CD14-positive monocyte (primary cell): ENCODE results near the gene TNFRSF11A. TPM values are rescaled to one million over a fixed set of nuclear protein-coding genes. Genes with fewer than 3 reads are reported as not detected.

Experiments used
- DNase-seq, 3 donors: peaks; one replicate each; pipeline ENCODE4 v3.0.0-alpha.2; 2011 to 2022
- H2AFZ ChIP-seq: 2 replicates; pipeline ENCODE4 v1.6.0; 2012; ENCODE audit warnings: mild to moderate bottlenecking, low read depth, low read length, inconsistent platforms; ENCODE audit not compliant: insufficient read depth, poor library complexity, severe bottlenecking
- H3K27ac ChIP-seq, 2 donors: 1 replicate in 1 of 2; 2 replicates in 1 of 2; pipeline ENCODE4 v1.5.1; 2012 to 2013; ENCODE audit warnings: low read length in 2 of 2, control low read depth in 1 of 2, inconsistent platforms in 1 of 2, low read depth in 1 of 2, mild to moderate bottlenecking in 1 of 2
- H3K27me3 ChIP-seq, 2 donors: one replicate each; pipeline versions ENCODE4 v1.6.0 to v1.6.1; 2011 to 2013; ENCODE audit warnings: low read length in 2 of 2; ENCODE audit not compliant: control insufficient read depth in 2 of 2, insufficient read depth in 2 of 2
- H3K36me3 ChIP-seq, 2 donors: replicated peaks in 1 of 2; 1 replicate in 1 of 2; 2 replicates in 1 of 2; pipeline versions ENCODE4 v1.5.1 to v1.6.1; 2012 to 2013; ENCODE audit warnings: low read length in 2 of 2, control low read depth in 1 of 2, inconsistent platforms in 1 of 2, mild to moderate bottlenecking in 1 of 2; ENCODE audit not compliant: insufficient read depth in 2 of 2, control insufficient read depth in 1 of 2
- H3K4me1 ChIP-seq, 2 donors: 1 replicate in 1 of 2; 2 replicates in 1 of 2; pipeline versions ENCODE4 v1.5.1 to v1.6.1; 2012 to 2013; ENCODE audit warnings: low read length in 2 of 2, control low read depth in 1 of 2, inconsistent platforms in 1 of 2, mild to moderate bottlenecking in 1 of 2, moderate library complexity in 1 of 2; ENCODE audit not compliant: insufficient read depth in 2 of 2, control insufficient read depth in 1 of 2
- H3K4me2 ChIP-seq: replicated peaks from 2 replicates; pipeline ENCODE3; 2012; ENCODE audit warnings: low read length, moderate library complexity, mild to moderate bottlenecking; ENCODE audit not compliant: poor library complexity, severe bottlenecking; ENCODE audit errors: extremely low read depth
- H3K4me3 ChIP-seq, 3 experiments: fragments of 200-600 bp in 1 of 3; sonication (generic) in 1 of 3; replicated peaks in 1 of 3; 1 replicate in 2 of 3; 2 replicates in 1 of 3; pipeline ENCODE4 v1.5.1; 2011 to 2013; ENCODE audit warnings: low read length in 3 of 3, mild to moderate bottlenecking in 3 of 3, control low read depth in 2 of 3, low read depth in 2 of 3, inconsistent platforms in 1 of 3, moderate library complexity in 1 of 3
- H3K79me2 ChIP-seq: 2 replicates; pipeline ENCODE4 v1.6.0; 2012; ENCODE audit warnings: mild to moderate bottlenecking, control low read depth, inconsistent platforms, low read length, moderate library complexity; ENCODE audit not compliant: insufficient read depth
- H3K9ac ChIP-seq: 2 replicates; pipeline ENCODE4 v1.6.0; 2017; ENCODE audit warnings: low read length, mild to moderate bottlenecking; ENCODE audit not compliant: insufficient read depth, poor library complexity, severe bottlenecking
- H3K9me3 ChIP-seq, 2 donors: replicated peaks in 1 of 2; 1 replicate in 1 of 2; 2 replicates in 1 of 2; pipeline versions ENCODE4 v1.5.1 to v1.6.1; 2012 to 2013; ENCODE audit warnings: low read length in 2 of 2, control low read depth in 1 of 2; ENCODE audit not compliant: control insufficient read depth in 1 of 2, insufficient read depth in 1 of 2
- H4K20me1 ChIP-seq: 2 replicates; pipeline ENCODE4 v1.6.0; 2012; ENCODE audit warnings: mild to moderate bottlenecking, low read length, control low read depth, moderate library complexity; ENCODE audit not compliant: insufficient read depth
- H3K27ac Mint-ChIP-seq, 7 donors: one replicate each; pipeline ENCODE4 v1.8.0; 2020; ENCODE audit warnings: mild to moderate bottlenecking in 7 of 7, mixed read lengths in 7 of 7, moderate library complexity in 6 of 7, inconsistent platforms in 2 of 7
- H3K27me3 Mint-ChIP-seq, 3 donors: one replicate each; pipeline ENCODE4 v1.8.0; 2021 to 2022; ENCODE audit warnings: low read depth in 3 of 3, mild to moderate bottlenecking in 3 of 3, mixed read lengths in 3 of 3, moderate library complexity in 3 of 3, inconsistent platforms in 1 of 3
- H3K36me3 Mint-ChIP-seq, 2 donors: one replicate each; pipeline ENCODE4 v1.8.0; 2020; ENCODE audit warnings: mixed read lengths in 2 of 2, inconsistent platforms in 1 of 2, mild to moderate bottlenecking in 1 of 2
- H3K4me1 Mint-ChIP-seq: one replicate; pipeline ENCODE4 v1.8.0; 2020; ENCODE audit warnings: mild to moderate bottlenecking, mixed read lengths
- H3K4me3 Mint-ChIP-seq, 2 donors: one replicate each; pipeline ENCODE4 v1.8.0; 2020; ENCODE audit warnings: mild to moderate bottlenecking in 2 of 2, mixed read lengths in 2 of 2, moderate library complexity in 1 of 2
- H3K9me3 Mint-ChIP-seq, 7 donors: one replicate each; pipeline ENCODE4 v1.8.0; 2020 to 2022; ENCODE audit warnings: mixed read lengths in 7 of 7, mild to moderate bottlenecking in 6 of 7, moderate library complexity in 6 of 7, inconsistent platforms in 2 of 7
- CTCF ChIP-seq: fragments of 200-600 bp; IDR thresholded peaks from one replicate; pipeline ENCODE4 v1.8.0; 2022; ENCODE audit warnings: antibody characterized with exemption, mild to moderate bottlenecking
- WGBS: methylation state at CpG from one replicate; pipeline ENCODE4 v1.1.5; 2013; ENCODE audit warnings: missing lambda C conversion rate; ENCODE audit not compliant: insufficient coverage; 5-methylcytosine and 5-hydroxymethylcytosine counted together
- intact Hi-C, 2 donors: fragments of 100-400 bp; cut with micrococcal nuclease; formaldehyde crosslinking; loops; one replicate each; pipeline versions ENCODE4 v1.15.0 to v1.15.1; 2023
- polyA plus RNA-seq, 3 donors: library from polyadenylated mRNA; depleted of rRNA in 1 of 3; unstranded in 2 of 3; stranded (reverse) in 1 of 3; fragments of 300-500 nt in 2 of 3; fragments of >200 nt in 1 of 3; fragmentation: Illumina TruSeq in 2 of 3; gene quantifications; 1 replicate in 2 of 3; 2 replicates in 1 of 3; pipeline ENCODE4 v1.2.3, GENCODE V29; 2012 to 2021

TNFRSF11A gene
- polyA plus RNA-seq, 3 donors, result 0.05 to 0.67 (median 0.24) TPM

DNA sequence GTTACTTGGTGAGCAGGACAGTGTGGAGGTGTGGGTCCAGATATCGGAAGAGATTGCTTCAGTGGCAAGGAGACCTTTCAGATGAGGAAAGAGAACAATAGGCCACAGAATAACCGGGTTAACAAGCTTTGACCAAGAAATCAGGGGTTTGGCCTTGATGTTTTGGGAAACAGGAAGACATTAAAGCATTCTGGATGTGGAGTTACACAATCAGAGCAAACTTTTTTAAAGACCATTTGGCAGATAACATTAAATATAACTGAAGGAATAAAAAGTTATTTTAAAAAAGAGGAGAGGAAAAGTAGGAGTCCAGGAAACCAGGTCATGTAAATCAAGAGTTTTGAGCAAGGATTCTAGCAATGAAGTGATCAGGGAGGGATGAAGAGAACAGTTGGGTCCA is 35.7 kb downstream of the TNFRSF11A start:
- Histone ChIP-seq H3K4me3 (no peak overlapping the region), H3K9me3 (no peaks in the 10 kb centered on the region), H3K36me3 (no peaks in the 10 kb centered on the region), H3K4me2 (no peak overlapping the region), H3K27me3 (no peaks in the 10 kb centered on the region), H3K4me1 (no peaks in the 10 kb centered on the region), H3K79me2 (no peaks in the 10 kb centered on the region), H3K9ac (no peak overlapping the region), H4K20me1 (no peaks in the 10 kb centered on the region), H2AFZ (no peak overlapping the region), H3K27ac (no peak overlapping the region)
- Mint-ChIP-seq H3K4me3 (no peak overlapping the region), H3K36me3 (peaks cover 0 to 5% of the 10 kb centered on the region in 2 donors), H3K27ac (peak overlapping the region in 1 of 7 donors; percentile 5), H3K4me1 (peaks cover 9% of the 10 kb centered on the region), H3K27me3 (peaks cover 6 to 8% (median 8%) of the 10 kb centered on the region in 3 donors), H3K9me3 (peaks cover 0 to 2% (median 0%) of the 10 kb centered on the region in 7 donors)
- 56% methylated on average over 1 of the region's 2 CpGs for WGBS
- intact Hi-C loops, result no loop called here
- no peak for DNase-seq
- no peak for TF ChIP-seq CTCF

DNA sequence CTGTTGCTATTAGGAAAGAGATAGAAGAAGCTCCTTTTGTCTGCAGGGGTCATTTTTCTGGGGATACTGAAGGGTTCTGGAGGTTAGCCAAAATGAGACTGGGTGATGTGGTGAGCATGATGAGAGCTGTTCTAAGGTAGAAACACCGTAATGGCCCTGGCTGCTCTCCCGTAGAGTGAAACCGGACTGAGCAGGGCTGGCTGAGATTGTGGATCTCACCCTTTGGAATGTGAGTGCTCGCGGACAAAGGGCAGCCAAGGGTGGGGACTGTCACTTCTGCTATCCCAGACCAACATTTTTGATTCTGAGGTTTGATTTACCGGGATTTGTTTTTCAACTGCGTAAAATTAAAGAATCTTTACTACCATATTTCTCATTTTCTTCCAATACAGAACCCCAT is 36.2 kb downstream of the TNFRSF11A start:
- Histone ChIP-seq H2AFZ (no peak overlapping the region), H3K4me2 (no peak overlapping the region), H3K27me3 (no peaks in the 10 kb centered on the region), H4K20me1 (no peaks in the 10 kb centered on the region), H3K9ac (no peak overlapping the region), H3K9me3 (no peaks in the 10 kb centered on the region), H3K4me3 (no peak overlapping the region), H3K36me3 (no peaks in the 10 kb centered on the region), H3K27ac (no peak overlapping the region), H3K79me2 (no peaks in the 10 kb centered on the region), H3K4me1 (no peaks in the 10 kb centered on the region)
- Mint-ChIP-seq H3K36me3 (peaks cover 0 to 5% of the 10 kb centered on the region in 2 donors), H3K27me3 (peaks cover 6 to 8% (median 8%) of the 10 kb centered on the region in 3 donors), H3K27ac (no peak overlapping the region), H3K9me3 (peaks cover 0 to 2% (median 0%) of the 10 kb centered on the region in 7 donors), H3K4me3 (no peak overlapping the region), H3K4me1 (peaks cover 9% of the 10 kb centered on the region)
- no peak for TF ChIP-seq CTCF
- 86% methylated on average over 5 of the region's 7 CpGs for WGBS
- no peak for DNase-seq
- intact Hi-C loops, result no loop called here
